ENCODE results near the gene FNDC11. TPM values are rescaled to one million over a fixed set of nuclear protein-coding genes. Genes with fewer than 3 reads are reported as not detected.
A peak's percentile ranks its signal among the peaks of the same experiment; 100 is the strongest.

The FNDC11 gene
- total and polyA plus RNA-seq, 2 of the 13 experiments (the other 11 are each of a cell fraction or from before 2014, with no cell fraction given): 0.07 TPM; not detected in 1

GRCh38 chr20:63560856-63561609 lies 7.1 kb downstream of the FNDC11 start (continued):
- TF ChIP-seq AKNA (CRISPR knock-in tag; IDR thresholded peaks at IDR 0.05; ENCODE audit: borderline replicate concordance) (no peak), ZFP36L2 (CRISPR knock-in tag; IDR thresholded peaks at IDR 0.05) (no peak), HNRNPLL (IDR thresholded peaks at IDR 0.05; ENCODE audit: low read depth, low read length, poor library complexity, severe bottlenecking) (peak; percentile 22), SNRNP70 (IDR thresholded peaks at IDR 0.05; ENCODE audit: low read depth, low read length) (no peak), IRF9 (CRISPR knock-in tag; IDR thresholded peaks at IDR 0.05; ENCODE audit: borderline replicate concordance) (0 out of 2 replicates have a peak, but pooled peaks have one; percentile 7), MAF1 (CRISPR knock-in tag; IDR thresholded peaks at IDR 0.05; ENCODE audit: borderline replicate concordance) (no peak), ZNF749 (CRISPR knock-in tag; IDR thresholded peaks at IDR 0.05; ENCODE audit: borderline replicate concordance) (no peak)

All from HepG2 (cell line).